PFSK-1 (cell line): ENCODE results near the gene HSPB3.

ENCODE experiments used
- FOXP2 ChIP-seq: optimal IDR thresholded peaks from 2 replicates; pipeline ENCODE3; 2011; ENCODE audit warnings: borderline replicate concordance, control low read depth, inconsistent platforms; ENCODE audit not compliant: insufficient read depth; ENCODE audit errors: extremely low read length, extremely low read depth
- POLR2AphosphoS5 ChIP-seq: IDR thresholded peaks from 2 replicates; pipeline ENCODE4 v1.6.1; 2012; ENCODE audit warnings: low read depth, mild to moderate bottlenecking, control low read depth, low read length, moderate library complexity
- REST ChIP-seq, 2 experiments: IDR thresholded peaks; 2 replicates each; pipeline versions ENCODE4 v1.6.1 to v1.8.0; 2011 to 2012; ENCODE audit warnings: low read depth in 2 of 2, low read length in 2 of 2, control low read depth in 1 of 2, inconsistent platforms in 1 of 2, mild to moderate bottlenecking in 1 of 2, moderate library complexity in 1 of 2; ENCODE audit not compliant: insufficient read depth in 1 of 2
- SIN3A ChIP-seq: IDR thresholded peaks from 2 replicates; pipeline ENCODE4 v1.6.1; 2012; ENCODE audit warnings: mild to moderate bottlenecking, low read length, moderate library complexity, borderline replicate concordance; ENCODE audit not compliant: insufficient read depth
- TAF1 ChIP-seq: IDR thresholded peaks from 2 replicates; pipeline ENCODE4 v1.6.1; 2012; ENCODE audit warnings: low read length, control low read depth, borderline replicate concordance; ENCODE audit not compliant: insufficient read depth

GRCh38 chr5:54445691-54446378, 9.7 kb upstream of the HSPB3 start:
- TF ChIP-seq REST (IDR thresholded peaks at IDR 0.05; ENCODE audit: insufficient read depth in 1 of 2, low read depth in 2 of 2, low read length in 2 of 2) (no peak), POLR2AphosphoS5 (no peak), FOXP2 (no peak), SIN3A (no peak), TAF1 (no peak)
